GM21390 (cell line): ENCODE results near the gene FGF11.

Source experiments
- ATAC-seq: cut with Tn5 transposase; IDR thresholded peaks from one replicate; pipeline ENCODE4 v1.9.1; 2021; ENCODE audit not compliant: unreplicated experiment

The FGF11 gene

GRCh38 chr17:7429722-7430121, 9.6 kb upstream of the FGF11 start:
- ATAC-seq, result no peak

- ATAC-seq, result no peak
These were observed 8.1 kb upstream of the FGF11 start for GRCh38 chr17:7431231-7431630.

GRCh38 chr17:7432296-7432695, 7.0 kb upstream of the FGF11 start:
- no peak for ATAC-seq

- ATAC-seq, result peak; percentile 20
These were observed 3.4 kb upstream of the FGF11 start for GRCh38 chr17:7435676-7436555.

GRCh38 chr17:7436556-7437368, 2.5 kb upstream of the FGF11 start:
- no peak for ATAC-seq

GRCh38 chr17:7437369-7437863, 1.9 kb upstream of the FGF11 start:
- no peak for ATAC-seq

- ATAC-seq, result no peak
These were observed 1.2 kb upstream of the FGF11 start for GRCh38 chr17:7437950-7438614.

GRCh38 chr17:7438656-7439460, 454 bp upstream of the FGF11 start:
- no peak for ATAC-seq

GRCh38 chr17:7440113-7440833, 961 bp downstream of the FGF11 start:
- ATAC-seq, result no peak

- no peak for ATAC-seq
These were observed 1.5 kb downstream of the FGF11 start for GRCh38 chr17:7440834-7441195.

GRCh38 chr17:7441266-7441665, 2.0 kb downstream of the FGF11 start:
- ATAC-seq, result no peak

- no peak for ATAC-seq
These were observed 2.8 kb downstream of the FGF11 start for GRCh38 chr17:7442142-7442541.

- ATAC-seq, result no peak
These were observed 4.5 kb downstream of the FGF11 start for GRCh38 chr17:7443499-7444485.

- ATAC-seq, result no peak
These were observed 5.6 kb downstream of the FGF11 start, which contains the start of gene CHRNB1 for GRCh38 chr17:7444682-7445618. CHRNB1 (plus strand) TSS chr17:7445061; CDS start chr17:7445128, 67 bp downstream.

- ATAC-seq, result no peak
These were observed 6.3 kb downstream of the FGF11 start for GRCh38 chr17:7445619-7445968.

- ATAC-seq, result no peak
These were observed 9.1 kb downstream of the FGF11 start for GRCh38 chr17:7448461-7448860.

GRCh38 chr17:7459961-7460545, 20.7 kb downstream of the FGF11 start:
- ATAC-seq, result no peak
